Thyroid gland (tissue), 4 donors: Measurements from ENCODE around the gene SLC6A3.

Experiments
- POLR2A ChIP-seq, 2 donors: fragments of 450-650 bp; IDR thresholded peaks; one replicate each; pipeline ENCODE4 v1.6.1; 2017; ENCODE audit warnings: antibody characterized with exemption in 2 of 2, mild to moderate bottlenecking in 2 of 2, moderate library complexity in 1 of 2
- TF ChIP-seq, protein P1 (sequence below), 6 experiments: fragments of 200-600 bp in 3 of 6; fragments of 450-650 bp in 3 of 6; sonication (generic) in 3 of 6; IDR thresholded peaks; one replicate each; pipeline ENCODE4 v1.5.1; 2016 to 2019; ENCODE audit warnings: antibody characterized with exemption in 6 of 6, mild to moderate bottlenecking in 2 of 6, inconsistent platforms in 1 of 6, moderate library complexity in 1 of 6

DNA sequence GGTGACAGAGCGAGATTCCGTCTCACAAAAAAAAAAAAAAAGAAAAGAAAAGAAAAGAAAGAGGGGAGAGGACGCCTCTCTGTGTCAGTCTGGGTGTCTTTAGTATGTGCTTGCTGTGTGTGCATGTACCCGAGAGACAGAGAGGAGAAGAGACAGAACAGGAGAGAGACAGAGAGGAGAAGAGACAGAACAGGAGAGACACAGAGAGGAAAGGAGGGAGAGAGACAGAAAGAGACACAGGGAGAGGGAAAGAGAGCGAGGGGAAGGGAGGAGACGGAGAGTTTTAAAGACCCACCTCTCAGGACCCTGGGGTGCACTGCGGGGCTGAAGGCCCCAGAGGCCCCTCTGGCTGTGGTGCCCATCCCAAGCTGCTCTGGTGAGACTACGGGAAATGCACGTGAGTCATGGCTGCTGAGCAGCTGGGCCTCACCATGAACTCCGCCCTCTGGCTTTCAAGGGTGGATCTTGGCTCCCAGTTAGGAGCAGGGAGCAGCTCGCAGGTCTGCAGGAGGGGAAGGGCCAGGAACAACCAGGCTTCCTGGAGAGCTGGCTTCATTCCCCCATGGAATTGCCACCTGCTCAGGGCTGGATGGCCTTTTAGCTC, 7.9 kb downstream of the SLC6A3 start:
- TF ChIP-seq, protein P1, sequence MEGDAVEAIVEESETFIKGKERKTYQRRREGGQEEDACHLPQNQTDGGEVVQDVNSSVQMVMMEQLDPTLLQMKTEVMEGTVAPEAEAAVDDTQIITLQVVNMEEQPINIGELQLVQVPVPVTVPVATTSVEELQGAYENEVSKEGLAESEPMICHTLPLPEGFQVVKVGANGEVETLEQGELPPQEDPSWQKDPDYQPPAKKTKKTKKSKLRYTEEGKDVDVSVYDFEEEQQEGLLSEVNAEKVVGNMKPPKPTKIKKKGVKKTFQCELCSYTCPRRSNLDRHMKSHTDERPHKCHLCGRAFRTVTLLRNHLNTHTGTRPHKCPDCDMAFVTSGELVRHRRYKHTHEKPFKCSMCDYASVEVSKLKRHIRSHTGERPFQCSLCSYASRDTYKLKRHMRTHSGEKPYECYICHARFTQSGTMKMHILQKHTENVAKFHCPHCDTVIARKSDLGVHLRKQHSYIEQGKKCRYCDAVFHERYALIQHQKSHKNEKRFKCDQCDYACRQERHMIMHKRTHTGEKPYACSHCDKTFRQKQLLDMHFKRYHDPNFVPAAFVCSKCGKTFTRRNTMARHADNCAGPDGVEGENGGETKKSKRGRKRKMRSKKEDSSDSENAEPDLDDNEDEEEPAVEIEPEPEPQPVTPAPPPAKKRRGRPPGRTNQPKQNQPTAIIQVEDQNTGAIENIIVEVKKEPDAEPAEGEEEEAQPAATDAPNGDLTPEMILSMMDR (IDR thresholded peaks at IDR 0.05) = no peak
- no peak for TF ChIP-seq POLR2A (IDR thresholded peaks at IDR 0.05)
